Mesenchymal stem cell (in vitro differentiated cells and primary cell): Measurements from ENCODE around the gene CEP70.

Source experiments
- DNase-seq: peaks from one replicate; pipeline ENCODE4 v3.0.0-alpha.2; 2013
- H2AFZ ChIP-seq: one replicate; pipeline ENCODE4 v1.6.1; 2013; ENCODE audit warnings: low read depth, mild to moderate bottlenecking, control low read depth, inconsistent platforms, low read length, moderate library complexity
- H2AK5ac ChIP-seq: 2 replicates; pipeline ENCODE4 v1.6.1; 2013; ENCODE audit warnings: low read length, moderate library complexity, mild to moderate bottlenecking, inconsistent platforms; ENCODE audit not compliant: severe bottlenecking
- H2BK120ac ChIP-seq: one replicate; pipeline ENCODE4 v1.6.1; 2013; ENCODE audit warnings: low read depth, mild to moderate bottlenecking, inconsistent platforms, low read length, moderate library complexity
- H2BK12ac ChIP-seq, 2 experiments: one replicate each; pipeline ENCODE4 v1.6.1; 2013; ENCODE audit warnings: inconsistent platforms in 2 of 2, low read length in 2 of 2, mild to moderate bottlenecking in 2 of 2, moderate library complexity in 2 of 2, control low read depth in 1 of 2
- H2BK15ac ChIP-seq: one replicate; pipeline ENCODE4 v1.6.1; 2013; ENCODE audit warnings: mild to moderate bottlenecking, low read depth, inconsistent platforms; ENCODE audit not compliant: poor library complexity, severe bottlenecking
- H2BK5ac ChIP-seq: 2 replicates; pipeline ENCODE4 v1.6.1; 2013; ENCODE audit warnings: low read depth, mild to moderate bottlenecking, low read length, control low read depth, inconsistent platforms; ENCODE audit not compliant: poor library complexity, severe bottlenecking
- H3K14ac ChIP-seq, 2 experiments: one replicate each; pipeline ENCODE4 v1.6.1; 2013; ENCODE audit warnings: inconsistent platforms in 2 of 2, low read length in 2 of 2, control low read depth in 1 of 2, mild to moderate bottlenecking in 1 of 2, moderate library complexity in 1 of 2
- H3K18ac ChIP-seq, 2 experiments: one replicate each; pipeline ENCODE4 v1.6.1; 2013; ENCODE audit warnings: inconsistent platforms in 2 of 2, low read length in 2 of 2, control low read depth in 1 of 2, low read depth in 1 of 2, mild to moderate bottlenecking in 1 of 2
- H3K23ac ChIP-seq, 2 experiments: one replicate each; pipeline ENCODE4 v1.6.1; 2013; ENCODE audit warnings: inconsistent platforms in 2 of 2, low read length in 2 of 2, mild to moderate bottlenecking in 2 of 2, moderate library complexity in 2 of 2, control low read depth in 1 of 2
- H3K27ac ChIP-seq: 2 replicates; pipeline ENCODE4 v1.5.1; 2013; ENCODE audit warnings: mild to moderate bottlenecking, moderate library complexity, low read length, control low read depth, inconsistent platforms; ENCODE audit not compliant: poor library complexity, severe bottlenecking
- H3K27me3 ChIP-seq, 2 experiments: 2 replicates each; pipeline versions ENCODE4 v1.6.1 to v1.7.0; 2013; ENCODE audit warnings: low read length in 2 of 2, mild to moderate bottlenecking in 2 of 2, moderate library complexity in 2 of 2, control low read depth in 1 of 2, inconsistent platforms in 1 of 2; ENCODE audit not compliant: control insufficient read depth in 1 of 2, insufficient read depth in 1 of 2
- H3K36me3 ChIP-seq, 2 experiments: 2 replicates each; pipeline versions ENCODE4 v1.6.1 to v1.7.0; 2013; ENCODE audit warnings: low read length in 2 of 2, control low read depth in 1 of 2, inconsistent platforms in 1 of 2, low read depth in 1 of 2, mild to moderate bottlenecking in 1 of 2; ENCODE audit not compliant: insufficient read depth in 2 of 2, control insufficient read depth in 1 of 2
- H3K4ac ChIP-seq, 2 experiments: one replicate each; pipeline ENCODE4 v1.6.1; 2013; ENCODE audit warnings: inconsistent platforms in 2 of 2, low read length in 2 of 2, mild to moderate bottlenecking in 2 of 2, moderate library complexity in 2 of 2, control low read depth in 1 of 2, low read depth in 1 of 2
- H3K4me1 ChIP-seq: 2 replicates; pipeline ENCODE4 v1.6.1; 2013; ENCODE audit warnings: low read depth, low read length, control low read depth; ENCODE audit not compliant: control insufficient read depth, insufficient read depth
- H3K4me2 ChIP-seq: 2 replicates; pipeline ENCODE4 v1.6.1; 2013; ENCODE audit warnings: low read length, mild to moderate bottlenecking, inconsistent platforms; ENCODE audit not compliant: poor library complexity, severe bottlenecking
- H3K4me3 ChIP-seq, 2 experiments: 2 replicates each; pipeline versions ENCODE4 v1.5.1 to v1.7.0; 2013; ENCODE audit warnings: low read length in 2 of 2, mild to moderate bottlenecking in 2 of 2, control low read depth in 1 of 2, low read depth in 1 of 2; ENCODE audit not compliant: insufficient read depth in 1 of 2
- H3K79me1 ChIP-seq: replicated peaks from 2 replicates; pipeline ENCODE4 v1.6.1; 2013; ENCODE audit warnings: mild to moderate bottlenecking, control low read depth, low read length, inconsistent platforms; ENCODE audit not compliant: poor library complexity, severe bottlenecking
- H3K9ac ChIP-seq: 2 replicates; pipeline ENCODE4 v1.7.0; 2013; ENCODE audit warnings: mild to moderate bottlenecking, low read length, moderate library complexity
- H3K9me3 ChIP-seq: 2 replicates; pipeline ENCODE4 v1.7.0; 2013; ENCODE audit warnings: mild to moderate bottlenecking, low read length; ENCODE audit not compliant: control insufficient read depth
- H4K8ac ChIP-seq: one replicate; pipeline ENCODE4 v1.6.1; 2013; ENCODE audit warnings: inconsistent platforms, mild to moderate bottlenecking, low read length, moderate library complexity
- H4K91ac ChIP-seq: one replicate; pipeline ENCODE4 v1.6.1; 2013; ENCODE audit warnings: mild to moderate bottlenecking, low read length, inconsistent platforms
- WGBS: methylation state at CpG from one replicate; pipeline ENCODE4 v1.1.7; 2013; ENCODE audit warnings: mixed read lengths; 5-methylcytosine and 5-hydroxymethylcytosine counted together

Gene CEP70

DNA sequence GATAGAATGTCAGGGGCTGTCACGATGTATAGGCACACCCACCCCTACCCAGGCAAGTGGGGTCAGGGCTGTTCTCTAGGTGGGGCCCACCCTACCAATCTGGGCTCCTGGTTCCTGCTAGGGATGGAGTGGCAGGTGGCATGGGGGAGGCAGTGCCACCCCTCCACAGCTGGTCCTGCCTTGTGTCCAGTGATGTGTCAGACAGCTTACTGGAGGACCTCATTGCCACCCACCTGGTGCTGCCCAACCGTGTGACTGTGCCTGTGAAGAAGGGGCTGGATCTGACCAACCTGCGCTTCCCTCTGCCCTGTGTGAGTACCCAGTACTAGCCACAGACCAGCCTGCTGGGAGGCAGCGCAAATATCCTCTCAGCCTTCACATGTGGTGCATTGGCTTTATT is 132.2 kb downstream of the CEP70 start:
- no peak overlapping the region for H3K14ac ChIP-seq
- H2BK15ac ChIP-seq: no peak overlapping the region
- no peak overlapping the region for H3K4me3 ChIP-seq
- whole genome bisulfite sequencing: 82% methylated on average over 3 of the region's 4 CpGs
- H4K8ac ChIP-seq: no peak overlapping the region
- H2AK5ac ChIP-seq: no peak overlapping the region
- H4K91ac ChIP-seq: no peak overlapping the region
- H3K9me3 ChIP-seq: no peaks in the 10 kb centered on the region
- no peak overlapping the region for H3K4ac ChIP-seq
- no peak overlapping the region for H3K9ac ChIP-seq
- no peak overlapping the region for H3K4me2 ChIP-seq
- DNase-seq: no peak
- H2BK5ac ChIP-seq: no peak overlapping the region
- H3K4me1 ChIP-seq: peaks cover 12% of the 10 kb centered on the region
- H2BK120ac ChIP-seq: no peak overlapping the region
- H3K27ac ChIP-seq: no peak overlapping the region
- no peaks in the 10 kb centered on the region for H3K36me3 ChIP-seq
- no peak overlapping the region for H3K18ac ChIP-seq
- H2BK12ac ChIP-seq: no peak overlapping the region
- H2AFZ ChIP-seq: no peak overlapping the region
- H3K79me1 ChIP-seq: no peaks in the 10 kb centered on the region
- H3K23ac ChIP-seq: no peak overlapping the region
- peaks cover 0 to 16% of the 10 kb centered on the region in 2 experiments for H3K27me3 ChIP-seq

GRCh38 chr3:138461246-138461645 is 132.8 kb downstream of the CEP70 start:
- no peak overlapping the region for H3K18ac ChIP-seq
- H3K79me1 ChIP-seq: no peaks in the 10 kb centered on the region
- no peak overlapping the region for H3K4ac ChIP-seq
- no peak for DNase-seq
- no peak overlapping the region for H3K14ac ChIP-seq
- H4K8ac ChIP-seq: no peak overlapping the region
- no peak overlapping the region for H2BK5ac ChIP-seq
- H2AK5ac ChIP-seq: no peak overlapping the region
- H3K23ac ChIP-seq: no peak overlapping the region
- H3K27ac ChIP-seq: no peak overlapping the region
- H2BK12ac ChIP-seq: no peak overlapping the region
- H3K9me3 ChIP-seq: no peaks in the 10 kb centered on the region
- H2AFZ ChIP-seq: no peak overlapping the region
- no peak overlapping the region for H2BK120ac ChIP-seq
- no peak overlapping the region for H3K4me2 ChIP-seq
- no peak overlapping the region for H3K4me3 ChIP-seq
- peak overlapping the region; percentile 7 for H3K9ac ChIP-seq
- H3K36me3 ChIP-seq: no peaks in the 10 kb centered on the region
- H4K91ac ChIP-seq: no peak overlapping the region
- peaks cover 0 to 16% of the 10 kb centered on the region in 2 experiments for H3K27me3 ChIP-seq
- peaks cover 14% of the 10 kb centered on the region for H3K4me1 ChIP-seq
- no peak overlapping the region for H2BK15ac ChIP-seq
- WGBS: 75% methylated on average over 5 of the region's 5 CpGs

DNA sequence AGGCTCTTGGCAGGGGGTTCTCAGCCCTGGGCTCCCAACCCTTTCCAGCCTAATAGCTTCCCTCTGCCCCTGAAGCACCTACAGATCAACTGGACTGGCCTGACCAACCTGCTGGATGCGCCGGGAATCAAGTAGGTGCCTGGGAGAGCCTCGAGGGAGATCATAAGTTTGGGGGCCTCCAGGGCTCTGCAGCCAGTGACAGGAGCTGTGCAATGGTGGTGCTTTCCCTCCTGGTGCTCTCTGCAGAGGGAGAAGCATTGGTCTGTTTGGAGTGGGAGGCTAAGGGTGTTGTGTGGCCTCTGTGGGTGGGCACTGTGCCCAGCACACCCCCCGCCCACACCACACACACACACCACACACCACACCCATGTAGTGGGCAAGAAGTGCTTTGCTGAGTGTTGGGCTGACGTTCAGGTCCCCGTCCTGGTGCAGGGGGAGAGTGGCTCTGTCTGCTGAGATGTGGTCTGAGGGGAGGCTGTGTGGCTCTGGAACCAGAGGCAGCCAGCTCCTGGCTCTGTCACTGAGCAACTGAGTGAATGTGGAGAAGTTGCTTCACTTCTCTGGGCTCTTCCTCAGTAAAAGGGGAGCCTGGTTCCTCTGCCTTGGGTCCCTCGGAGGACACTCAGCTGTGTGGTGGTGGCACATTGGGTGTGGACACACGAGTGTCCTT is 133.4 kb downstream of the CEP70 start:
- Histone ChIP-seq H3K9ac (no peak overlapping the region), H3K18ac (no peak overlapping the region), H3K36me3 (no peaks in the 10 kb centered on the region), H3K14ac (no peak overlapping the region), H4K91ac (peak overlapping the region; percentile 55), H4K8ac (no peak overlapping the region), H2BK12ac (no peak overlapping the region), H3K4me3 (peak overlapping the region in 1 of 2 experiments; percentile 18), H2BK5ac (no peak overlapping the region), H3K23ac (no peak overlapping the region), H3K4ac (no peak overlapping the region), H2BK15ac (no peak overlapping the region), H3K79me1 (no peaks in the 10 kb centered on the region), H3K27me3 (peaks cover 0 to 18% of the 10 kb centered on the region in 2 experiments), H2AK5ac (no peak overlapping the region), H2BK120ac (no peak overlapping the region), H3K4me1 (peaks cover 14% of the 10 kb centered on the region), H3K9me3 (no peaks in the 10 kb centered on the region), H3K4me2 (no peak overlapping the region), H2AFZ (no peak overlapping the region), H3K27ac (no peak overlapping the region)
- whole genome bisulfite sequencing: 84% methylated on average over 6 of the region's 8 CpGs
- DNase-seq: no peak

DNA sequence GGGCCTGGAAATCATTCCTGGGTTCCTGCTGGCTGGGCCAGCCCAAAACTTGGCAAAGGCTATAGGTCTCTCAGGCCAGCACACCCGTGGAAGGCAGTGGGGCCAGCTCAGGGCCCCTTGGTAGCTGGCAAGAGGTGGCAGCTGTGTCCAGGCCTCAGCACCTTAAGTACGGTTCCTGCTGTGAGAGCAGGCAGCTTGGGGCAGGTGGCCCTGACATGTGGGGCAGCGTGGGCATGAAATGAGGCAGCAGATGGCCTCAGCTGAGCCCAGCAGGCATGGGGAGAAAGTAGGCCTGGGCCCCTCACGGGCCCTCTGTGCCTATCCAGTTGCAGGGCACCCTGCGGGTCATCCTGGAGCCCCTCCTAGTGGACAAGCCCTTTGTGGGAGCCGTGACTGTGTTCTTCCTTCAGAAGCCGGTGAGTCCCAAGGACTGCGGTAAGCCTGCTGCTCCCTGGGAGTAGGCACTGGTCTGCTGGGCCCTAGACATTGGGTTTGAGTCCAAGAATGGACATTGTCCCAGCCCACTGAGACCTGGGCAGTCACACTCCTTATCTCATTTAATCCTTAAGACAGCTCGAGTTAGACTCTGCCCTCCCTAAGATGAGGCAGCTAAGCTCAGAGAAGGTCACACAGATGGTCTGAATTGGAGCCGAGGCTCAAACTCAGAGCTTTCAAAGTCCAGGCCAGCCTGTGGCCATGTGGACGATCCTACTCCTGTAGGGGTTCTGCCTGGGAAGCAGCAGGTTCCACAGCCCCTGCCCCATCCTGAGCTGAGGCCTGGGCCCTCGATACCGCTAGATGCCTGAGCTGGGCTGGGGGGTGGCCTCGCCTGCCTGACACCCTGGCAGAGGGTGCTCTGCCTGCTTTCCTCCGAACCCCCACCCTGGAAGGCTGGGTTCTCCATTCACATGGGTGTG is 134.2 kb downstream of the CEP70 start:
- Histone ChIP-seq H3K23ac (no peak overlapping the region), H3K4me2 (no peak overlapping the region), H2AFZ (no peak overlapping the region), H3K18ac (no peak overlapping the region), H3K4ac (no peak overlapping the region), H3K27ac (no peak overlapping the region), H2BK120ac (no peak overlapping the region), H4K91ac (no peak overlapping the region), H3K4me3 (no peak overlapping the region), H2AK5ac (no peak overlapping the region), H3K9ac (no peak overlapping the region), H3K9me3 (no peaks in the 10 kb centered on the region), H3K4me1 (peaks cover 15% of the 10 kb centered on the region), H3K79me1 (no peaks in the 10 kb centered on the region), H4K8ac (no peak overlapping the region), H2BK15ac (peak overlapping the region; percentile 4), H3K36me3 (no peaks in the 10 kb centered on the region), H3K14ac (no peak overlapping the region), H2BK12ac (no peak overlapping the region), H3K27me3 (peaks cover 0 to 26% of the 10 kb centered on the region in 2 experiments), H2BK5ac (no peak overlapping the region)
- WGBS: 82% methylated on average over 15 of the region's 15 CpGs
- DNase-seq: no peak
